A549 (cell line): Measurements from ENCODE around the gene CCL25. TPM values are rescaled to one million over a fixed set of nuclear protein-coding genes. Genes with fewer than 3 reads are reported as not detected.

Experiments used
- ATAC-seq, 2 experiments: fragments of 200-7000 bp in 1 of 2; fragments of >200 bp in 1 of 2; cut with Nextera tagmentation in 1 of 2; cut with Tn5 transposase in 1 of 2; 3 replicates each; pipeline versions ENCODE4 v1.8.0 to v1.9.1; 2018 to 2020; ENCODE audit warnings: mild to moderate bottlenecking in 1 of 2, moderate library complexity in 1 of 2
- CTCF ChIA-PET: fragments of 300-600 bp; sonication (Branson Sonifier 250); formaldehyde crosslinking; extraction: SDS; loops from one replicate; lab custom pipeline; 2021; ENCODE audit warnings: antibody characterized with exemption, inconsistent platforms; lab: Yijun Ruan, JAX
- POLR2A ChIA-PET: fragments of 350-600 bp; formaldehyde crosslinking; extraction: SDS; loops from one replicate; lab custom pipeline; 2021; ENCODE audit warnings: antibody characterized with exemption, inconsistent platforms; lab: Yijun Ruan, JAX
- DNase-seq, 2 experiments: peaks; one replicate each; pipeline versions ENCODE4 v3.0.0 to v3.0.0-alpha.2; 2011 to 2016; ENCODE audit warnings: low read depth in 1 of 2, low spot score in 1 of 2
- FAIRE-seq: peaks from 2 replicates; lab custom pipeline; 2011; peaks lifted over from hg19 to GRCh38; lab: Jason Lieb, UNC
- H3K27ac ChIP-seq, 2 experiments: fragments of >200 bp; sonication (Bioruptor Twin); formaldehyde crosslinking; 3 replicates each; pipeline ENCODE4 v1.5.1; 2016 to 2017
- H3K4me1 ChIP-seq: fragments of >200 bp; sonication (Bioruptor Twin); formaldehyde crosslinking; 3 replicates; pipeline ENCODE4 v1.6.1; 2016
- H3K4me2 ChIP-seq: fragments of >200 bp; sonication (Bioruptor Twin); formaldehyde crosslinking; 3 replicates; pipeline ENCODE4 v1.6.1; 2016
- H3K4me3 ChIP-seq: fragments of >200 bp; sonication (Bioruptor Twin); formaldehyde crosslinking; 3 replicates; pipeline ENCODE4 v1.5.1; 2016
- H3K9me3 ChIP-seq: fragments of >200 bp; sonication (Bioruptor Twin); formaldehyde crosslinking; 3 replicates; pipeline ENCODE4 v1.6.1; 2016
- CTCF ChIP-seq: fragments of >200 bp; sonication (Bioruptor Twin); formaldehyde crosslinking; IDR thresholded peaks from 3 replicates; pipeline ENCODE4 v1.5.1; 2016
- ELK1 ChIP-seq: fragments of 150-350 bp; IDR thresholded peaks from 2 replicates; pipeline ENCODE4 v1.6.1; 2014; ENCODE audit warnings: low read depth, mild to moderate bottlenecking, low read length
- EP300 ChIP-seq, 2 experiments: fragments of >200 bp; sonication (Bioruptor Twin); formaldehyde crosslinking; IDR thresholded peaks; 2 replicates in 1 of 2; 3 replicates in 1 of 2; pipeline ENCODE4 v1.6.1; 2016 to 2017
- ESRRA ChIP-seq: fragments of 150-350 bp; IDR thresholded peaks from 2 replicates; pipeline ENCODE4 v1.6.1; 2014; ENCODE audit warnings: mild to moderate bottlenecking, low read length, borderline replicate concordance
- FOSB ChIP-seq: fragments of 250-450 bp; sonication (Bioruptor Pico); IDR thresholded peaks from 2 replicates; pipeline ENCODE4 v1.5.0; 2020; ENCODE audit warnings: mild to moderate bottlenecking, moderate library complexity
- FOXS1 ChIP-seq: fragments of 250-450 bp; sonication (Bioruptor Pico); IDR thresholded peaks from 2 replicates; pipeline ENCODE4 v1.5.0; 2020; ENCODE audit warnings: mild to moderate bottlenecking, moderate library complexity
- HDAC2 ChIP-seq: fragments of 200-600 bp; sonication (generic); IDR thresholded peaks from 2 replicates; pipeline ENCODE4 v1.6.1; 2016
- HES2 ChIP-seq: fragments of >200 bp; sonication (Bioruptor Twin); formaldehyde crosslinking; IDR thresholded peaks from 2 replicates; pipeline ENCODE4 v1.6.1; 2016
- HOXA7 ChIP-seq: fragments of 250-450 bp; sonication (Bioruptor Pico); IDR thresholded peaks from 2 replicates; pipeline ENCODE4 v1.5.0; 2020; ENCODE audit warnings: mild to moderate bottlenecking, moderate library complexity
- MAZ ChIP-seq: fragments of 150-350 bp; IDR thresholded peaks from 2 replicates; pipeline ENCODE4 v1.6.1; 2014; ENCODE audit warnings: antibody characterized with exemption, low read depth, low read length, borderline replicate concordance
- MYC ChIP-seq: IDR thresholded peaks from 2 replicates; pipeline ENCODE4 v1.6.1; 2012; ENCODE audit warnings: mild to moderate bottlenecking, inconsistent platforms, low read length, improper control_type of control experiment, borderline replicate concordance
- NFE2L2 ChIP-seq: fragments of 150-350 bp; conservative IDR thresholded peaks from 2 replicates; pipeline ENCODE4 v1.6.1; 2014; ENCODE audit warnings: low read length
- NR3C1 ChIP-seq: fragments of >200 bp; sonication (Bioruptor Twin); formaldehyde crosslinking; IDR thresholded peaks from 3 replicates; pipeline ENCODE4 v1.6.1; 2017
- RAD21 ChIP-seq, 2 experiments: fragments of >200 bp in 1 of 2; sonication (Bioruptor Twin) in 1 of 2; formaldehyde crosslinking in 1 of 2; IDR thresholded peaks in 1 of 2; conservative IDR thresholded peaks in 1 of 2; 2 replicates in 1 of 2; 3 replicates in 1 of 2; pipeline ENCODE4 v1.6.1; 2012 to 2018; ENCODE audit warnings: inconsistent platforms in 1 of 2
- RNF2 ChIP-seq: fragments of 200-600 bp; sonication (generic); IDR thresholded peaks from 2 replicates; pipeline ENCODE4 v1.6.1; 2016; ENCODE audit warnings: low read depth, mild to moderate bottlenecking, antibody characterized with exemption, moderate library complexity, borderline replicate concordance
- SMC3 ChIP-seq: fragments of >200 bp; sonication (Bioruptor Twin); formaldehyde crosslinking; IDR thresholded peaks from 3 replicates; pipeline ENCODE4 v1.6.1; 2018; ENCODE audit warnings: inconsistent platforms
- TP53 ChIP-seq: fragments of 250-450 bp; sonication (Bioruptor Pico); IDR thresholded peaks from 2 replicates; pipeline ENCODE4 v1.5.0; 2021; ENCODE audit warnings: mild to moderate bottlenecking, moderate library complexity
- ZC3H11A ChIP-seq: fragments of 450-650 bp; IDR thresholded peaks from 2 replicates; pipeline ENCODE4 v1.6.1; 2014; ENCODE audit warnings: antibody characterized with exemption, mild to moderate bottlenecking
- ZNF302 ChIP-seq: fragments of 250-450 bp; sonication (Bioruptor Pico); IDR thresholded peaks from 2 replicates; pipeline ENCODE4 v1.9.0; 2021; ENCODE audit warnings: inconsistent platforms, mild to moderate bottlenecking, moderate library complexity
- WGBS: methylation state at CpG from one replicate; pipeline ENCODE4 v1.1.6; 2017; ENCODE audit errors: missing lambda C conversion rate; 5-methylcytosine and 5-hydroxymethylcytosine counted together
- polyA plus RNA-seq, 4 experiments: library from polyadenylated mRNA; depleted of rRNA in 3 of 4; stranded (reverse); fragments of >200 nt; fragmentation: RNase III in 1 of 4; extraction: RNeasy Plus Mini Kit Qiagen cat#74134 plus additional on column Dnase treatment in 1 of 4; gene quantifications; 2 replicates in 3 of 4; 3 replicates in 1 of 4; pipeline ENCODE4 v1.2.3, GENCODE V29; 2011 to 2017
- TF ChIP-seq, protein P1 (sequence below): IDR thresholded peaks from 2 replicates; pipeline ENCODE4 v1.6.1; 2012

CCL25 gene
- polyA plus RNA-seq, 2 of the 4 experiments (the other 2 are of a cell fraction), result not detected

- no peak for ATAC-seq
- WGBS, result 18% methylated on average over 2 of the region's 2 CpGs
- Histone ChIP-seq H3K4me3 (no peak overlapping the region), H3K4me1 (no peaks in the 10 kb centered on the region), H3K27ac (no peak overlapping the region), H3K4me2 (no peak overlapping the region), H3K9me3 (no peaks in the 10 kb centered on the region)
- ChIA-PET CTCF (no interaction called here), POLR2A (interaction anchor here (0.6 kb wide), 1 partner anchor 1006 kb away, joined by 5 read pairs; no protein-coding TSS in a partner anchor)
- no peak for TF ChIP-seq HOXA7
- no peak for TF ChIP-seq RAD21 (conservative IDR thresholded peaks at IDR 0.05 in 1 of 2, IDR thresholded peaks at IDR 0.05 in 1 of 2)
- no peak for TF ChIP-seq HDAC2
- TF ChIP-seq MAZ, result no peak
- no peak for TF ChIP-seq ZNF302 (CRISPR knock-in tag)
- TF ChIP-seq, protein P1, sequence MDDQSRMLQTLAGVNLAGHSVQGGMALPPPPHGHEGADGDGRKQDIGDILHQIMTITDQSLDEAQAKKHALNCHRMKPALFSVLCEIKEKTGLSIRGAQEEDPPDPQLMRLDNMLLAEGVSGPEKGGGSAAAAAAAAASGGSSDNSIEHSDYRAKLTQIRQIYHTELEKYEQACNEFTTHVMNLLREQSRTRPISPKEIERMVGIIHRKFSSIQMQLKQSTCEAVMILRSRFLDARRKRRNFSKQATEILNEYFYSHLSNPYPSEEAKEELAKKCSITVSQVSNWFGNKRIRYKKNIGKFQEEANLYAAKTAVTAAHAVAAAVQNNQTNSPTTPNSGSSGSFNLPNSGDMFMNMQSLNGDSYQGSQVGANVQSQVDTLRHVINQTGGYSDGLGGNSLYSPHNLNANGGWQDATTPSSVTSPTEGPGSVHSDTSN, result no peak
- TF ChIP-seq TP53 (CRISPR knock-in tag), result no peak
- no peak for TF ChIP-seq RNF2
- FAIRE-seq, result no peak
- DNase-seq, result no peak
These were observed 52.9 kb downstream of the CCL25 start for GRCh38 chr19:8105471-8105870.

DNA sequence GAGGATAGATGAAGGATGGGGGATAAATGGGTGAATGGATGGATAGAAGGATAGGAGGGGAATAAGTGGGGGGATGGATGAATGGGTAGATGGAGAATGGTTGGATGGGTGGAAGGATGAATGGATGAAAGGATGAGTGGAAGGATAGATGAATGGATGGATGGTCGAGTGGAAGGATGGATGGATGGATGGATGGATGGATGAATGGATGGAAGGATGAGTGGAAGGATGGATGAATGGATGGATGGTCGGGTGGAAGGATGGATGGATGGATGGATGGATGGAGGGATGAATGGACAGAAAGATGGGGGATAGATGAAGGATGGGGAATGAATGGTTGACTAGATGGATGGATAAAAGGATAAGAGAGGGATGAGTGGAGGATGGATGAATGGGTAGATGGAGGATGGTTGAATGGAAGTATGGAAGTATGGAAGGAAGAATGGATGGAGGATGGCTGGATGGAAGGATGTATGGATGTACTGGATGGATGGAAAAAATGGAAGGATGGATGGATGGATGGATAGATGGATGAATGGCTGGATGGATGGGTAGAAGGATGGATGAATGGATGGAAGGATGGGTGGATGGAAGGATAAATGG is 54.8 kb downstream of the CCL25 start:
- ChIA-PET POLR2A (no interaction called here), CTCF (no interaction called here)
- Histone ChIP-seq H3K4me3 (no peak overlapping the region), H3K4me2 (no peak overlapping the region), H3K27ac (no peak overlapping the region), H3K9me3 (no peaks in the 10 kb centered on the region), H3K4me1 (no peaks in the 10 kb centered on the region)
- no peak for ATAC-seq
- DNase-seq, result no peak
- FAIRE-seq, result no peak
- 2% methylated on average over 2 of the region's 2 CpGs for WGBS
- no peak for TF ChIP-seq NR3C1
- TF ChIP-seq MYC, result no peak
- TF ChIP-seq ESRRA, result no peak
- TF ChIP-seq ELK1, result no peak
- TF ChIP-seq HES2, result no peak
- TF ChIP-seq CTCF, result no peak
- TF ChIP-seq FOSB (CRISPR knock-in tag), result no peak
- TF ChIP-seq, protein P1, result no peak
- TF ChIP-seq HDAC2, result no peak
- TF ChIP-seq SMC3, result no peak
- no peak for TF ChIP-seq NFE2L2
- TF ChIP-seq ZC3H11A, result no peak
- TF ChIP-seq EP300 (IDR thresholded peaks at IDR 0.05), result no peak
- no peak for TF ChIP-seq FOXS1 (CRISPR knock-in tag)
